ENCODE results near the gene CLPTM1. TPM values are rescaled to one million over a fixed set of nuclear protein-coding genes. Genes with fewer than 3 reads are reported as not detected.

The CLPTM1 gene
- total RNA-seq, 3 donors from 2014 or later, result 42.0 to 70.5 (median 60.2) TPM

DNA sequence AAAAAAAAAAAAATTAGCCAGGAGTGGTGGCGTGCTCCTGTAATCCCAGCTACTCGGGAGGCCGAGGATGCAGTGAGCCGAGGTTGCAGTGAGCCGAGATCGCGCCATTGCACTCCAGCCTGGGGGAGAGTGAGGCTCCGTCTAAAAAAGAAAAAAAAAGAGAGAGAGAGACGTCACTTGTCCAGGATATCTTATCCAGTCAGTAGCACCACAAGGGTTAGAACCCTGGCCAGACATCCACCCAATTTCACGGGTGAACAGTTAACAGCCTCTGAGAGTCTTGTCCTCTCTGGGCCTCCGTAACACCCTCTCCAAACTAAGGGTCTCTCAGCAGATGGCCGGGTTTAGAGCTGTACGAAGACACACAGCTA lies 917 bp upstream of the CLPTM1 start:
- Histone ChIP-seq H3K9me3 (no peaks in the 10 kb centered on the region), H3K27ac (peak overlapping the region; percentile 90 to 91), H3K4me1 (peaks cover 11 to 40% of the 10 kb centered on the region in 2 donors), H3K36me3 (no peaks in the 10 kb centered on the region), H3K27me3 (no peaks in the 10 kb centered on the region), H3K4me3 (peak overlapping the region; percentile 96 to 100 (median 97))
- TF ChIP-seq, protein P1, sequence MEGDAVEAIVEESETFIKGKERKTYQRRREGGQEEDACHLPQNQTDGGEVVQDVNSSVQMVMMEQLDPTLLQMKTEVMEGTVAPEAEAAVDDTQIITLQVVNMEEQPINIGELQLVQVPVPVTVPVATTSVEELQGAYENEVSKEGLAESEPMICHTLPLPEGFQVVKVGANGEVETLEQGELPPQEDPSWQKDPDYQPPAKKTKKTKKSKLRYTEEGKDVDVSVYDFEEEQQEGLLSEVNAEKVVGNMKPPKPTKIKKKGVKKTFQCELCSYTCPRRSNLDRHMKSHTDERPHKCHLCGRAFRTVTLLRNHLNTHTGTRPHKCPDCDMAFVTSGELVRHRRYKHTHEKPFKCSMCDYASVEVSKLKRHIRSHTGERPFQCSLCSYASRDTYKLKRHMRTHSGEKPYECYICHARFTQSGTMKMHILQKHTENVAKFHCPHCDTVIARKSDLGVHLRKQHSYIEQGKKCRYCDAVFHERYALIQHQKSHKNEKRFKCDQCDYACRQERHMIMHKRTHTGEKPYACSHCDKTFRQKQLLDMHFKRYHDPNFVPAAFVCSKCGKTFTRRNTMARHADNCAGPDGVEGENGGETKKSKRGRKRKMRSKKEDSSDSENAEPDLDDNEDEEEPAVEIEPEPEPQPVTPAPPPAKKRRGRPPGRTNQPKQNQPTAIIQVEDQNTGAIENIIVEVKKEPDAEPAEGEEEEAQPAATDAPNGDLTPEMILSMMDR (IDR thresholded peaks at IDR 0.05), result no peak
- no peak for TF ChIP-seq POLR2AphosphoS5 (IDR thresholded peaks at IDR 0.05)
- intact Hi-C loops (cut with DNase I; ENCODE audit: low total_unique reads), result no loop called here
- DNase-seq (ENCODE audit: low spot score in 2 of 2), result no peak

DNA sequence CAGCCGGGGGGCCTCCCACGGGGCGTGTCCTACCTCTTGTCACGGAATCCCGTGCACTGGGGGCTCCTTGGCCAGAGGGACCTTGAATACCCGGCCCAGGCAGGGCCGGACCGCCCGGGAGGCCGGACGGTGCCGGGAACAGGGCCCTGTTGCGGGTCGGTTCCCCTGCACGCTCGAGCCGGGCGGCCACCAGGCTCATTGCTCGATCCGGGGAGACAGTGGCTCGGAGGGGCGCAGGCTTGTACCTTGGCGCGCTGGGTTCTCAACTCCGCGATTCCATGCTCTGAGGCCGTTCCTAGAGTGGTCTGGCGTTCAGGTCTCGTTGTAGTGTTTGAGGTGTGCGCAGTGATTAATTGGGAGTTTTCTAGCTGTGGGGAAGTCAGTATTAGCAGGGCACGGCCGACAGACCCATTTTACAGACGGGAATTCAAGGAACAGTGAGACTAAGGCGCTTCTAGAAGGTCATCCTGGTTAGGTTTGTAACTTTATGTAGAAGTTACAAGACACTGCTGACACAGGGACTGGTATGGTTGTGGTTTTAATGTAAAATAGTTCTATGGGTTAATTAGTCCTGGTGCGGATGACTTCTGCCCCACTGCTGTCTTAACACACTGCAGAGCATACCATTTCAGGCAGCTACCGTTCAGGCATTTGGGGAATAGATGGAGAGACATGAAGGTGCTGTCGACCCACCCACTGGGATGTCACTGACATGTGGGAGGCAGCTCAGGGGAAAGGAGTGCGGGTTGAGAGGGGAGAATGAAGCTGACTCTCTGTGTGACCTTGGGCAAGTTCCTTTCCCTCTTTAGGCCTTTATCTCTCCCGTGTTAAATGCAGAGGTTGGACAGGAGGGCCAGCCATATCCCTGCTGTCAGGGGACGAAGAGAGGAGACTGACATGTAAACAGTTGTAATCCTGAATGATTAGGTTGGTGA lies 592 bp downstream of the CLPTM1 start:
- DNase-seq (ENCODE audit: low spot score in 2 of 2), result no peak
- H3K27me3 ChIP-seq, result no peaks in the 10 kb centered on the region
- peak overlapping the region; percentile 90 to 91 for H3K27ac ChIP-seq
- TF ChIP-seq, protein P1 (IDR thresholded peaks at IDR 0.05), result no peak
- TF ChIP-seq POLR2A (IDR thresholded peaks at IDR 0.05) (no peak), POLR2AphosphoS5 (IDR thresholded peaks at IDR 0.05) (no peak)
- intact Hi-C loops (cut with DNase I; ENCODE audit: low total_unique reads), result no loop called here
- peak overlapping the region; percentile 96 to 100 (median 97) for H3K4me3 ChIP-seq
- H3K36me3 ChIP-seq, result no peaks in the 10 kb centered on the region
- H3K4me1 ChIP-seq, result peaks cover 11 to 40% of the 10 kb centered on the region in 2 donors
- no peaks in the 10 kb centered on the region for H3K9me3 ChIP-seq

DNA sequence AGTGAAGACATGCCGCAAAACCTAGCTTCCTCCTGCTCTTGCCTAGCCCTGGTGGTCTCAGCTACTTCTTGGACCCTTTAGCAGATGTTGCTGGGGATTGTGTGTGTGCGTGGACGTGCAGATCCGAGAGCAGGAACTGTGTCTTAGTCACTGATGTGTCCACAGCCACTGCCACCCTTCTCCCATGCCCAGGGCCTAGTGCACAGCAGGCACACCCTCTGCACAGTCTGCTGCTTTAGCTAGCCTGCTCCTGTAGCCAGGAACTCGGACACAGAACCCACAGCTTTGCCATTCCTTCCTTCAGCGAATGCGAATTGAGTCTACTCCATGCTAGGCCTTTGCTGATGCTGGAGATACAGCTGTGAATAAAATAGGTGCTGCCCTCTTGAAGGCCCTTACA lies 2.3 kb downstream of the CLPTM1 start:
- Histone ChIP-seq H3K27ac (peak overlapping the region in 1 of 2 donors; percentile 8), H3K4me3 (no peak overlapping the region), H3K4me1 (peaks cover 11 to 23% of the 10 kb centered on the region in 2 donors), H3K9me3 (no peaks in the 10 kb centered on the region), H3K36me3 (no peaks in the 10 kb centered on the region), H3K27me3 (no peaks in the 10 kb centered on the region)
- intact Hi-C loops (cut with DNase I; ENCODE audit: low total_unique reads), result no loop called here
- no peak for DNase-seq (ENCODE audit: low spot score in 2 of 2)
- TF ChIP-seq POLR2A (IDR thresholded peaks at IDR 0.05) (no peak), POLR2AphosphoS5 (IDR thresholded peaks at IDR 0.05) (no peak)
- TF ChIP-seq, protein P1 (IDR thresholded peaks at IDR 0.05), result no peak

DNA sequence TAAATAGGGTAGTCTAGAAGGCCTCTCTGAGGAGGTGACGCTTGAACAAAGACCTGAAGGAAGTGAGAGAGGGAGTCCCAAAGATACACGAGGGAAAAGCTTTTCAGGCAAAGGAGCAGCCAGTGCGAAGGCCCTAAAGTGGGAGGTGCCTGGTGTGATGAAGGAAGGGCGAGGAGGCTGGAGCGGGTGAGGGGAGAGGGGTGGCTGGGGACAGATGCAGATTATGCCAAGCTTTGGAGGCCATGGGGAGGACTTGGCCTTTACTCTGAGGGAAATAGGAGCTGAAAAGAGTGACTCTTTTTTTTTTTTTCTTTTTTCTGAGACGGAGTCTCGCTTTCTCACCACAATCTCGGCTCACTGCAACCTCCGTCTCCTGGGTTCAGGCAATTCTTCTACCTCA lies 2.9 kb downstream of the CLPTM1 start:
- H3K36me3 ChIP-seq, result no peaks in the 10 kb centered on the region
- intact Hi-C loops (cut with DNase I; ENCODE audit: low total_unique reads), result no loop called here
- no peak overlapping the region for H3K4me3 ChIP-seq
- H3K4me1 ChIP-seq, result peaks cover 11 to 23% of the 10 kb centered on the region in 2 donors
- H3K27ac ChIP-seq, result no peak overlapping the region
- no peaks in the 10 kb centered on the region for H3K9me3 ChIP-seq
- H3K27me3 ChIP-seq, result no peaks in the 10 kb centered on the region
- no peak for TF ChIP-seq POLR2AphosphoS5 (IDR thresholded peaks at IDR 0.05)
- TF ChIP-seq POLR2A (IDR thresholded peaks at IDR 0.05), result no peak
- TF ChIP-seq, protein P1 (IDR thresholded peaks at IDR 0.05), result no peak
- DNase-seq (ENCODE audit: low spot score in 2 of 2), result no peak

DNA sequence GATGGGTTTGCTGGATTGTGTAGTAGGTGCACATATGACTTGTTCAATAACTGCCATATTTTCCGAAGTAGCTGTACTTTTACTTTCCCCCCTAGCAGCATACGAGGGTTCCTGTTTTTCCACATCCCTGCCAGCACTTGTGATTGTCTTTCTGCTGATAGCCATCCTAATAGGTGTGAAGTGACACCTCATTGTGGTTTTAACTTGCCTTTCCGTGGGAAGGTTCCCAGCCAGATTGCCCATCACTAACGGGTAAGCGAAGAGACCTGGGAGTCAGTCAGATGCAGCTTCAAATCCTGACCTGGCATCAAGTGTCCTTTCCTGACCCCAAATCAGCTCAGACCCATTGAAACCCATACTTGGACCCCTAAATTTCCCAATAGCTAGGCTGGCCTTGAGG lies 4.5 kb downstream of the CLPTM1 start:
- Histone ChIP-seq H3K27ac (no peak overlapping the region), H3K4me3 (no peak overlapping the region), H3K4me1 (peaks cover 11 to 17% of the 10 kb centered on the region in 2 donors), H3K9me3 (no peaks in the 10 kb centered on the region), H3K36me3 (peaks cover 2% of the 10 kb centered on the region), H3K27me3 (no peaks in the 10 kb centered on the region)
- TF ChIP-seq POLR2AphosphoS5 (IDR thresholded peaks at IDR 0.05) (no peak), POLR2A (IDR thresholded peaks at IDR 0.05) (no peak)
- TF ChIP-seq, protein P1 (IDR thresholded peaks at IDR 0.05), result no peak
- no peak for DNase-seq (ENCODE audit: low spot score in 2 of 2)
- intact Hi-C loops (cut with DNase I; ENCODE audit: low total_unique reads), result no loop called here

Measured in breast epithelium (tissue), 4 donors.